GM12878 (cell line): ENCODE measurements around the gene NINJ1.

ENCODE experiments used
- BCL11A ChIP-seq: IDR thresholded peaks from 2 replicates; pipeline ENCODE4 v1.6.1; 2011; ENCODE audit warnings: low read depth, low read length
- BRCA1 ChIP-seq: IDR thresholded peaks from 2 replicates; pipeline ENCODE4 v1.6.1; 2011; ENCODE audit warnings: low read depth, low read length, improper control_type of control experiment
- NFXL1 ChIP-seq: fragments of 450-650 bp; IDR thresholded peaks from 2 replicates; pipeline ENCODE4 v1.6.1; 2017; ENCODE audit warnings: antibody characterized with exemption, mild to moderate bottlenecking, borderline replicate concordance
- PAX8 ChIP-seq: fragments of 450-650 bp; IDR thresholded peaks from 2 replicates; pipeline ENCODE4 v1.6.1; 2017; ENCODE audit warnings: mild to moderate bottlenecking, moderate library complexity
- PML ChIP-seq: IDR thresholded peaks from 2 replicates; pipeline ENCODE4 v1.6.1; 2012; ENCODE audit warnings: low read length, inconsistent platforms
- POLR2A ChIP-seq: IDR thresholded peaks from 2 replicates; pipeline ENCODE4 v1.6.1; 2011; ENCODE audit warnings: low read depth, mild to moderate bottlenecking, low read length
- POLR2AphosphoS5 ChIP-seq: IDR thresholded peaks from 2 replicates; pipeline ENCODE4 v1.6.1; 2011; ENCODE audit warnings: mild to moderate bottlenecking, low read length, inconsistent platforms
- SP1 ChIP-seq: IDR thresholded peaks from one replicate; pipeline ENCODE4 v1.6.1; 2011; ENCODE audit warnings: low read depth, low read length
- TCF3 ChIP-seq: IDR thresholded peaks from 2 replicates; pipeline ENCODE4 v1.6.1; 2012; ENCODE audit warnings: low read depth, mild to moderate bottlenecking, low read length, borderline replicate concordance; ENCODE audit not compliant: insufficient read depth
- YY1 ChIP-seq: IDR thresholded peaks from 2 replicates; pipeline ENCODE4 v1.6.1; 2011; ENCODE audit warnings: low read depth, mild to moderate bottlenecking, low read length
- TF ChIP-seq, protein P1 (sequence below): fragments of 450-650 bp; IDR thresholded peaks from 2 replicates; pipeline ENCODE4 v1.6.1; 2017; ENCODE audit warnings: antibody characterized with exemption, mild to moderate bottlenecking, moderate library complexity
- TF ChIP-seq, protein P2 (sequence below): IDR thresholded peaks from 2 replicates; pipeline ENCODE4 v1.6.1; 2012; ENCODE audit warnings: low read length, inconsistent platforms
- TF ChIP-seq, protein P3 (sequence below), 3 experiments: IDR thresholded peaks in 2 of 3; conservative IDR thresholded peaks in 1 of 3; 2 replicates each; pipeline ENCODE4 v1.5.1; 2011; ENCODE audit warnings: low read depth in 3 of 3, low read length in 3 of 3, mild to moderate bottlenecking in 3 of 3, control low read depth in 2 of 3, moderate library complexity in 2 of 3, inconsistent platforms in 1 of 3, mixed read lengths in 1 of 3; ENCODE audit not compliant: control insufficient read depth in 2 of 3, insufficient read depth in 1 of 3; ENCODE audit errors: extremely low read depth in 1 of 3

DNA sequence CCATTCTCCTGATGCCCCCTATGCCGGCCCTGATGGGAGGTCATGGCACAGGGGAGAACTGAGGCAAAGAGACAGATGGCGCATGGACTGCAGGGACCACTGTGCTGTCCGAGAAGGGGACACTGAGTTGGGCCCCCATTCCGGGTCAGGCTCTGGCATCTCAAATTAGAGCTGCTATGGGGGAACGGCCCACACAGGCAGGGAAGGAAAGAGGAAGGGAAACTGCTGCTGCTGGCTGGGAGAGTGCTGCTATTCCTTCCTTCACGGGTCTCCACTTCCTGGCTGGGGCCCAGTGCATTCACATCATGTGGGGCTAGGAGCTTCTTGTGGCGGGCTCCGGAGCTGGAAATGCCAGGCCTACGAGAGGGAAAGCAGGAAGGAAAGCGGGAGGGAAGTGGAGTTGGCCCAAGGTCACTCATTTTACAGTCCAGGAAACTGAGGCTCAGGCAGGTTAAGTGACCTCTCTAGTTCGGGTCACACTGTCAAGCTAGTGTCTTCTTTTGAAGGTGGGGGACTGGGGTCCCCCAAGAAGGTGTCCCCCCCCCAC lies 39.3 kb downstream of the NINJ1 start:
- TF ChIP-seq, protein P1, sequence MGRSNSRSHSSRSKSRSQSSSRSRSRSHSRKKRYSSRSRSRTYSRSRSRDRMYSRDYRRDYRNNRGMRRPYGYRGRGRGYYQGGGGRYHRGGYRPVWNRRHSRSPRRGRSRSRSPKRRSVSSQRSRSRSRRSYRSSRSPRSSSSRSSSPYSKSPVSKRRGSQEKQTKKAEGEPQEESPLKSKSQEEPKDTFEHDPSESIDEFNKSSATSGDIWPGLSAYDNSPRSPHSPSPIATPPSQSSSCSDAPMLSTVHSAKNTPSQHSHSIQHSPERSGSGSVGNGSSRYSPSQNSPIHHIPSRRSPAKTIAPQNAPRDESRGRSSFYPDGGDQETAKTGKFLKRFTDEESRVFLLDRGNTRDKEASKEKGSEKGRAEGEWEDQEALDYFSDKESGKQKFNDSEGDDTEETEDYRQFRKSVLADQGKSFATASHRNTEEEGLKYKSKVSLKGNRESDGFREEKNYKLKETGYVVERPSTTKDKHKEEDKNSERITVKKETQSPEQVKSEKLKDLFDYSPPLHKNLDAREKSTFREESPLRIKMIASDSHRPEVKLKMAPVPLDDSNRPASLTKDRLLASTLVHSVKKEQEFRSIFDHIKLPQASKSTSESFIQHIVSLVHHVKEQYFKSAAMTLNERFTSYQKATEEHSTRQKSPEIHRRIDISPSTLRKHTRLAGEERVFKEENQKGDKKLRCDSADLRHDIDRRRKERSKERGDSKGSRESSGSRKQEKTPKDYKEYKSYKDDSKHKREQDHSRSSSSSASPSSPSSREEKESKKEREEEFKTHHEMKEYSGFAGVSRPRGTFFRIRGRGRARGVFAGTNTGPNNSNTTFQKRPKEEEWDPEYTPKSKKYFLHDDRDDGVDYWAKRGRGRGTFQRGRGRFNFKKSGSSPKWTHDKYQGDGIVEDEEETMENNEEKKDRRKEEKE: no peak
- TF ChIP-seq, protein P2, sequence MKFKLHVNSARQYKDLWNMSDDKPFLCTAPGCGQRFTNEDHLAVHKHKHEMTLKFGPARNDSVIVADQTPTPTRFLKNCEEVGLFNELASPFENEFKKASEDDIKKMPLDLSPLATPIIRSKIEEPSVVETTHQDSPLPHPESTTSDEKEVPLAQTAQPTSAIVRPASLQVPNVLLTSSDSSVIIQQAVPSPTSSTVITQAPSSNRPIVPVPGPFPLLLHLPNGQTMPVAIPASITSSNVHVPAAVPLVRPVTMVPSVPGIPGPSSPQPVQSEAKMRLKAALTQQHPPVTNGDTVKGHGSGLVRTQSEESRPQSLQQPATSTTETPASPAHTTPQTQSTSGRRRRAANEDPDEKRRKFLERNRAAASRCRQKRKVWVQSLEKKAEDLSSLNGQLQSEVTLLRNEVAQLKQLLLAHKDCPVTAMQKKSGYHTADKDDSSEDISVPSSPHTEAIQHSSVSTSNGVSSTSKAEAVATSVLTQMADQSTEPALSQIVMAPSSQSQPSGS: no peak
- TF ChIP-seq, protein P3, sequence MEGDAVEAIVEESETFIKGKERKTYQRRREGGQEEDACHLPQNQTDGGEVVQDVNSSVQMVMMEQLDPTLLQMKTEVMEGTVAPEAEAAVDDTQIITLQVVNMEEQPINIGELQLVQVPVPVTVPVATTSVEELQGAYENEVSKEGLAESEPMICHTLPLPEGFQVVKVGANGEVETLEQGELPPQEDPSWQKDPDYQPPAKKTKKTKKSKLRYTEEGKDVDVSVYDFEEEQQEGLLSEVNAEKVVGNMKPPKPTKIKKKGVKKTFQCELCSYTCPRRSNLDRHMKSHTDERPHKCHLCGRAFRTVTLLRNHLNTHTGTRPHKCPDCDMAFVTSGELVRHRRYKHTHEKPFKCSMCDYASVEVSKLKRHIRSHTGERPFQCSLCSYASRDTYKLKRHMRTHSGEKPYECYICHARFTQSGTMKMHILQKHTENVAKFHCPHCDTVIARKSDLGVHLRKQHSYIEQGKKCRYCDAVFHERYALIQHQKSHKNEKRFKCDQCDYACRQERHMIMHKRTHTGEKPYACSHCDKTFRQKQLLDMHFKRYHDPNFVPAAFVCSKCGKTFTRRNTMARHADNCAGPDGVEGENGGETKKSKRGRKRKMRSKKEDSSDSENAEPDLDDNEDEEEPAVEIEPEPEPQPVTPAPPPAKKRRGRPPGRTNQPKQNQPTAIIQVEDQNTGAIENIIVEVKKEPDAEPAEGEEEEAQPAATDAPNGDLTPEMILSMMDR (IDR thresholded peaks at IDR 0.05 in 2 of 3, conservative IDR thresholded peaks at IDR 0.05 in 1 of 3; ENCODE audit: control insufficient read depth in 2 of 3, extremely low read depth in 1 of 3, insufficient read depth in 1 of 3, low read depth in 3 of 3, low read length in 3 of 3): no peak
- TF ChIP-seq BRCA1: no peak
- TF ChIP-seq BCL11A: peak; percentile 58; the same call in 1 of the 2 replicates
- TF ChIP-seq YY1: 0 out of 2 replicates have a peak, but pooled peaks have one; percentile 24
- no peak for TF ChIP-seq PML
- TF ChIP-seq POLR2AphosphoS5: peak; percentile 88
- TF ChIP-seq TCF3: 0 out of 2 replicates have a peak, but pooled peaks have one; percentile 37
- no peak for TF ChIP-seq NFXL1
- TF ChIP-seq POLR2A: 0 out of 2 replicates have a peak, but pooled peaks have one; percentile 38
- TF ChIP-seq SP1: peak; percentile 32
- no peak for TF ChIP-seq PAX8
